HG03095 (cell line): Measurements from ENCODE around the gene NCOA4.
"Not testable (repeated sequence)": the region's sequence is repeated elsewhere in the genome, so short reads cannot be mapped to it uniquely, and the experiment has no call there.

Experiments
- ATAC-seq: cut with Tn5 transposase; IDR thresholded peaks from one replicate; pipeline ENCODE4 v1.9.1; 2021; ENCODE audit warnings: moderate library complexity; ENCODE audit not compliant: unreplicated experiment

The NCOA4 gene

DNA sequence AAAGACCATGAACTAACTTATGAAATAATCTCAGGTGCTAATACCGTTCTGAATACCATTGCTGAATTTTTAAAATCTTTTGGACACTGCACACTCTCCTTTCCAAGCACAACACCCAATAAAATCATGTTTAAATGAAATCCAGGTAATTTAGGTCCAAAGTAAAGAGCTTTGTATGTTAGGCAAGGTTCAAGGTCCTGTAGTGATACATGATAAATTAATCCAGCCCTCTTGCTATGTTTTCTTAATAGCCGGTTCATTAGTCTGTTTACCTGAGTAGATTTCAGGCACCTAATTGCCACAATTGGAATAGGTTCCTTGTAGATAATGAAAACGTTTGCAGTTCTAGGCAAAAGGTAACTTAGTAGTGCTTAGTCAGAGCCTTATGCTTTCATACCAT is 44.8 kb downstream of the NCOA4 start:
- ATAC-seq = not testable (repeated sequence)

DNA sequence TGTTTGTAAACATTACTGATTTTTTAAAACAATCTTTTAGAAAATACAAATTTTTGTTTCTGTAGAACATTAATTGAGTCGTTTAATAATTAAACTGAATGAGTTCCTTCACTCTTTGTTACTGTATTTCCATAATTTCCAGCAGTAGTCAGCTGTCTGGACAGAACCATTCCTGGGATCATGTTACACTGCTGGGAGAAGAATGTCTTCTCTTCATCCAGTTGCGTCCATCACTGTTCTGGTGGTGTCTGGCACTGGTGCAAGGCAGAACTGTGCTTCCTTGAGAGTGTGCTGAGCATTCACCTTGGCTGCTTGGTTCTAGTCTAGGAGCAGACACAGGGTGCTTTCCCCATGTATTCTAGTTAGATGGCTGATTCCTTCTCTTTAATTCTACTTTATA is 46.0 kb downstream of the NCOA4 start:
- ATAC-seq = not testable (repeated sequence)

DNA sequence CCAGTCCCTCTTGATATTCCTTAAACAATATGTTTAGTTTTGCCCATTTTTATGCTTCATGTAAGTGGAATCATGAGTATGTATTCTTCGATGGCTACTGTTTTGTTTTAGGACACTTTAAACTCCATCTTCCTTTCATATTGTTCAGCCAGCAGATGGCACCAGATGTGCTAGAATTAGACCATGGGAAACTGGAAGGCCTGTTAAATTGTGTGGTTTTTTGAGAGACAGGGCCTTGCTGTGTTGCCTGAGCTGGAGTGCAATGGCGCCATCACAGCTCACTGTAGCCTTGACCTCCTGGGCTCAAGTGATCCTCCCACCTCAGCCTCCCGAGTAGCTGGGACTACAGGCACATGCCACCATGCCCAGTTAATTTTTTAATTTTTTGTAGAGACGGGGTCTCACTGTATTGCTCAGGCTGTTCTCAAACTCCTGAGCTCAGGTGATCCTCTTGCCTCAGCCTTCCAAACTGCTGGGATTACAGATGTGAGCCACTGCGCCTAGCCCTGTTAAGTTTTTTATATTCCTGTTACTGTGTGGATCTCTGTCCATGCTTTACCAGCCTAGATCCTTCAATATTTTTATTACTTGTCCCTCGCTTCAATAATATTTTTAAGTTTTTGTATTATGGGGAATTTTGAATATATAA is 46.8 kb downstream of the NCOA4 start:
- not testable (repeated sequence) for ATAC-seq

DNA sequence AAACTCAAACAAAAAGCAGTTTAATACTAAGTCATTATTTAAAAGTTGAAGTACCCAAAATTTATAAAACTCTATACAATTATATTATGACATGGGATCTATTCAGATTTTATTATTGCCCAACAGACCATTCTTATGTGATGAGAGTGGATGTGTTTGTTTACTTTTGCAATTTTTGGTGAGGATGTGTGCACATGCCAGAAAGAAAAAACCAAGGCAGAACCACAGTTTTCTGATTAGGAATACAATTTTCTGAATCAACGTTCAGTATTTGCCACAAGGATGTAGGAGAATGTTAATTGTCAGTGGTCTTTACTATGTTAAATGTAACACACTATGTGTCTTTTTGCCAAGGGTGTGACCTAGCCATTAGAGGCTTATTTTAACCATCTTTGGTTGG is 49.1 kb downstream of the NCOA4 start:
- not testable (repeated sequence) for ATAC-seq

DNA sequence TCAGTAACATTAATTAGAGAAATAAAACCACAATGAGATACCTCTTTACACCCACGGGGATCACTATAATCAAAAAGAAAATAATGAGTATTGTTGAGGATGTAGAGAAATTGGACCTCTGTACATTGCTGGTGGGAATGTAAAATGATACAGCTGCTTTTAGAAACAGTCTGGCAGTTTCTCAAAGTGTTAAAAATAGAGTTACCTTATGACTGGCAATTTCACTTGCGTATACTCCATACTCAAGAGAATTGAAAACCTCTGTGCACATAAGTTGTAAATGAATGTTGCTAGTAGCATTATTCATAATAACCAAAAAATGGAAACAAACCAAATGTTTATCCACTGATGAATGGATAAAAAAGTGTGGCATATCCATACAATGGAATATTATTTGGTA is 51.9 kb downstream of the NCOA4 start:
- ATAC-seq = peak; percentile 83

DNA sequence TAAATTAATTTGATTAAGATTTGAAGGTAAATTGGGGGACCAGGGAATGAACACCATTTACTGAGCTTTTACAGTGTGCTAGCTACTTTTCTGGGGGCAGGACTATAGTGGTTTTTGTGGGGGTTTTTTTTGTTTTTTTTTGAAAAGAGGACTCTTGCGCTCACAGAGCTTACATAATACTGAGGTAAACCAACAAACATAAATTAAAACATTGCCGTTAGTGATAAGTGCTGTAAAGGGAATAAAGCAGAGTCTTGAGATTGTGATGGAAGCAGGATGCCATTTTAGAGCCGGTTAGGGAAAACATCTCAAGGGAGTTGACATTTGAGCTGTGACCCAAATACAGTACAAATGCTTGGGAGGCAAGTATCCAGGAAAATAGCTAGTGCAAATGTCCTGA is 56.4 kb downstream of the NCOA4 start:
- not testable (repeated sequence) for ATAC-seq

DNA sequence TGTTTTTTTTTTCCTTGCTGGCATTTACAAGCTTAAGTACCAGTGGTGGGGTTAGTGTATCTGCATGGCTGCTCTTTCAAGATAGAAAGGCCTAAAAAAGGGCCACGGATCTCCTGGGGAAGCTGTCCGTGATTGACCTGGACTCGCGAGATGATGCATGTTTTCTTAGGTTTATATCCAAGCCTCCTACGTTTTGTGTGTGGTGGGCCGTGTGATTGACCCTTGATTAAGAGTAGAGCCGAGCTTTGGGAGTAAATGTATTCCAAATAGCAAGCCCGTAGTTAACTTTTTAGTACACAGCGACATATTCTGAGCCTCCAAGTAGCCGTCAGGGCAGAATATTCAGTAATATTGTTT is 57.6 kb downstream of the NCOA4 start:
- peak; percentile 14 for ATAC-seq

DNA sequence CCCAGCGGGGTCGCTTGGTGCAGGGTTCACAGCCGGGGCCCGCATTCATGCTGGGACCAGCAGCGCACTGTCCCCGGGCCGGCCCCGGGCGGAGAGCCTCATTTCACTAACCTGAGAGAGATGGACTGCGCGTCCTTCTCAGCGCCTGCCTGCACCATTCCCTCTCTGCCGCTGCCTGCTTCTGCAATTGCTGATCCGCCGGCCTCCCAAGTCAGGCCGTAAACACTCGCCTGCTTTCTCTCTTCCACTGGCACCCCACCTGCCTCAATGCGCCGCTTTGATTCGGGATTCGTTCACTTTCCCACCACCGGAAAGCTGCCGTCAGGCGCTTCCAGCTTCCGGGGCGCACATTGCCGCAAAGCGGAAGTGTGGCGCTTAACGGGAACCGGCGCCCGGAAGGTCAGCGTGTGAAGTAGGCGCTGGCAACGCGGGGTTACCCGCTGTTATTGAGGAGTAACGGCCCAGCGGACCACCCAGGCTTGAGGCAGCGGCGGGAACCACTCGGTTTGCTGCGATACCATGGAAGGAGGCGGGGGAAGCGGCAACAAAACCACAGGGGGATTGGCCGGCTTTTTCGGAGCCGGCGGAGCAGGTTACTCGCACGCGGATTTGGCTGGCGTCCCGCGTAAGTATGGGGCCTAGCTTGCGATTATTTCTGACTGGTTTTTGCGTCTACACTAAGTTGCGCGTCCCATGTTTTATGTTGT is 58.2 kb downstream of the NCOA4 start, which contains the start of gene TIMM23:
TIMM23 (plus strand) TSS at position 384 of the 707 bp plus-strand sequence; CDS start at position 520, 136 bp downstream.
- ATAC-seq = peak; percentile 67

DNA sequence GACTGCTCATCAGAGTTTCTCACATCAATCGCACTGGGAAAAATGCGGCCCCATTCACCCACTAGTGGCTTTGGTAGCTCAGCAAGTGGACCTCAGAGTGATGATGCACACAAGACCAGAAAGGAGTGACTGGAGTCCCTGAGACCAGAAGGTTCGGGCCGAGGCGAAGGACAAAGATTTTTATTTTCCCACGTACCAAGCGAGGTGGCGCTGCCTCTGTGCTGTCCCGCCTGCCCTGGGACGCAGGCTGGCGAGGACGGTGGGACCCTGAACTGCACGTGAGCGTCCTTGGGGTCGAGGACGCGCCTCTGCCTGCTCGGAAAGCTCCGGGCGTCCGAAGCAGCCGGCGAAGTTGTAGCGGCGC is 58.7 kb downstream of the NCOA4 start:
- ATAC-seq = peak; percentile 38

DNA sequence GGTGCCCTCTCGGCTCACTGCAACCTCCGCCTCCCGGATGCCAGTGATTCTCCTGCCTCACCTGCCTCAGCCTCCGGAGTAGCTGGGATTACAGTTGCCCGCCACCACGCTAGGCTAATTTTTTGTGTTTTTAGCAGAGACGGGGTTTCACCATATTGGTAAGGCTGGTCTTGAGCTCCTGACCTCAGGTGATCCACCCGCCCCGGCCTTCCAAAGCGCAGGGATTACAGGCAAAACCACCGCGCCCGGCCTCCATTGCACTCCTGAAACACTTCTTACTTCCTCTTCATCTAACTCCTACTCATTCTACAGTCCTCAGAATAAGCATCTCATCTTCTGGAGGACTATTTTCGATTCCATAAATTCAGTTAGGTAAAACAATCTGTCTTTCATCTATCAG is 59.4 kb downstream of the NCOA4 start:
- ATAC-seq = not testable (repeated sequence)

DNA sequence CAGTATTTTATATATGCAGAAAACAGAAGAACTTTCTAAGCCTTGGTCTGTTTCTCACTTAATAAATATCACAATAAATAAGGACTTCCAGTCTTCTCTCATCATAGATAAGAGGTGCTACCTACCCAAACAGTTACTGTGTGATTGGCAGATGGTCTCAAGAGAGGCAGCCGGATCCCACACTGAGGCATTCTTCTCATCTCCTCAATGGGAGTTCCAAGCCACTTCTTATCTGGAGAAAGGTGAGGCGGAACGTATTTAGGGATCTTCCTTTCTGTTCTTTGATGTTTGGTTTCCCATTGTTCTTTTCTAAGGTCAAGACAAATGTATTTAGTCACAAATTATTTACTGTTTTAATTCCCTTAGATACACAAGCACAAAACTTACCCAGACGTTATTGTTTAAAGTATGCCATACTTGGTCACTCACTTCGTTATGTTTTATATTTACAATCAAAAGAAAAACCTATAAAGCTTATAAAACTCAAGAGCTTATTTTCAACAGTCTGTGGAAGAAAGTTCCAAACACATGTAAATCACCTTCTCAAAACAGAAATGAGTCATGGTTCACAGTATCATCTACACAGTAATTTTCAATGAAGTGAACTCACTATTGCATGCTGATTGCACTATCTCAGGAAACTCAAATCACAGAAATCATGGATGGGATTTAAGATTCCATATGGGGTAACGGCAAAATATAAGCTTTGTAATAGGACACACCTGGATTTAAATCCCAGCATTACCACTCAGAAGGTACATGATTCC is 67.6 kb downstream of the NCOA4 start:
- not testable (repeated sequence) for ATAC-seq

DNA sequence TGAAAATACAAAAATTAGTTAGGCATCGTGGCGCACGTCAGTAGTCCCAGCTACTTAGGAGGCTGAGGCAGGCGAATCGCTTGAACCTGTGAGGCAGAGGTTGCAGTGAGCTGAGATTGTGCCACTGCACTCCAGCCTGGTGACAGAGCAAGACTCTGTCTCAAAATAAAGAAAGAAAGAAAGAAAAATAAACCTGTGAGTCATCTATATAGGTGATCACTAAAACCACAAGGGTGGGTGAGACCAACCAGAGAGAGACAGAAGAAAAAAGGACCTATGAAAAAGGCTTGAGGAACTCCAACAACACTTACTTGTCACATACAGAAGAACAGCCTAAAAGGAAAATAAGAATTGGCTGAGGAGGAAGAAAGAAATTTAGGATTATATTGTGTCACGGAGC is 72.5 kb downstream of the NCOA4 start:
- not testable (repeated sequence) for ATAC-seq

DNA sequence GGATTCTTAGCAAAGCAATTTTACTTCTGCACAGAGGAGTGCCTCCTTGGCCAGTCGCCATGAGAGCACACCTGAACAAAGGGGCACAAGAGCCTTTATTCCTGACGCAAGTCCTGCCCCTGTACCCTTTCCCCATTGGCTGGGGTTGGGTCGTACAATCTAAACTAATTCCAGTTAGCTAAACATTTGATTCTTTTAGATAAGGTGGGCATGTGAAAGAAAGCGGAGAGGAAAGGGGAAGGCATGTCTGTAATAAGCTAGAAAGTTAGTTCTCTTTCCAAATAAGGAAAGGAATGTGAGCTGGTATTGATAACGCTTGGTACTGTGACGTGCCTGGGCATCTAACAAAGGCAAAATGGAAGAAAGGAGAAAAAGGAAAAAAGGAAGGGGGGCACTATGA is 73.8 kb downstream of the NCOA4 start:
- not testable (repeated sequence) for ATAC-seq
